Stimulated activated CD4-positive, alpha-beta T cell treated with anti-CD3 and anti-CD28 coated beads, Interleukin-2, amount 100 ng/mL, for 4 hours (primary cell): ENCODE measurements around the gene P2RX3.
"Not testable (repeated sequence)": the region's sequence is repeated elsewhere in the genome, so short reads cannot be mapped to it uniquely, and the experiment has no call there.

Experiments used
- DNase-seq: peaks from one replicate; pipeline ENCODE4 v3.0.0-alpha.2; 2020; ENCODE audit warnings: low read depth

The P2RX3 gene

GRCh38 chr11:57399972-57400578 is 61.9 kb downstream of the P2RX3 start:
- DNase-seq: no peak

GRCh38 chr11:57402188-57403002 is 64.2 kb downstream of the P2RX3 start:
- no peak for DNase-seq

DNA sequence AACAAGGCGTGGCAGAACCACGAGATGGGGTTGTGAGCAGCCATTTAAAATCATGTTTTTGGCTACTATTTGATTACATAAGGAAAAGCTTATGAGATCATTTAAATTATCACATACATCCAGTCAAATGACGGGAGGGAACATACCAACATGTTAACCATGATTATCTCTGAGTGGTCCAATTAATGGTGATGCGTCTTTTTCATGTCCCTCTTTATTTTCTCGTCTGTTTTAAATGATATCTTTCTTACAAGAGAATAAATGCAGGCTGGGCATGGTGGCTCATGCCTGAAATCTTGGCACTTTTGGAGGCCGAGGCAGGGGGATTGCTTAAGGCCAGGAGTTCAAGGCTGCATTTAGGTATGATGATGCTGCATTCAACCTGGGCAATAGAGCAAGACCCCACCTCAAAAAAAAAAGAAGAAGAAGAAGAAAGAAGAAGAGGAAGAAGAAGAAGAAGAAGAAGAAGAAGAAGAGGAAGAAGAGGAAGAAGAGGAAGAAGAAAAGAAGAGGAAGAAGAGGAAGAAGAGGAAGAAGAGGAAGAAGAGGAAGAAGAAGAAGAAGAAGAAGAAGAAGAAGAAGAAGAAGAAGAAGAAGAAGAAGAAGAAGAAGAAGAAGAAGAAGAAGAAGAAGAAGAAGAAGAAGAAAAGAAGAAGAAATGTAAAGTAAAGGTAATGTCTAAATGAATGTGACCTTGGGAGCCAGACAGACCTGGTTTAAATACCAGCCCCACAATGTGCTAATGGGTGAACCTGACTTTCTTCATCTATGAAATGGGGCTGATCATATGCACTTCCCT is 65.0 kb downstream of the P2RX3 start:
- DNase-seq: not testable (repeated sequence)

DNA sequence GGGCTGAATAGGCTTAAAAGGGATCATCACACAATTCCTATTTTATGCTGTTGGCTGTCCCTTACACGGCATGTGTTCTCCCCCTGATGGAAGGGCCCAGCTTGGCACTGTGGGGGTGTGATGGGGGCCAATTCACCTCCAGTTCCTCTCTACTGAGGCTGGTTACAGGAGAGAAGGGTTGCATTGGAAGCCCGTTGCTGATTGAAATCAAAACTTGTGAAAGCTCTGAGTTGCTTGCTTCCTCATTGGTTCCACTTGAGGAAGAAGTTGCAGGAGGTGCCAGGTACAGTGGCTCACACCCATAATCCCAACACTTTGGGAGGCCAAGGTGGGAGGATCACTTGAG is 65.6 kb downstream of the P2RX3 start:
- no peak for DNase-seq

- DNase-seq: no peak
Measured at GRCh38 chr11:57405271-57405860, 67.2 kb downstream of the P2RX3 start.

DNA sequence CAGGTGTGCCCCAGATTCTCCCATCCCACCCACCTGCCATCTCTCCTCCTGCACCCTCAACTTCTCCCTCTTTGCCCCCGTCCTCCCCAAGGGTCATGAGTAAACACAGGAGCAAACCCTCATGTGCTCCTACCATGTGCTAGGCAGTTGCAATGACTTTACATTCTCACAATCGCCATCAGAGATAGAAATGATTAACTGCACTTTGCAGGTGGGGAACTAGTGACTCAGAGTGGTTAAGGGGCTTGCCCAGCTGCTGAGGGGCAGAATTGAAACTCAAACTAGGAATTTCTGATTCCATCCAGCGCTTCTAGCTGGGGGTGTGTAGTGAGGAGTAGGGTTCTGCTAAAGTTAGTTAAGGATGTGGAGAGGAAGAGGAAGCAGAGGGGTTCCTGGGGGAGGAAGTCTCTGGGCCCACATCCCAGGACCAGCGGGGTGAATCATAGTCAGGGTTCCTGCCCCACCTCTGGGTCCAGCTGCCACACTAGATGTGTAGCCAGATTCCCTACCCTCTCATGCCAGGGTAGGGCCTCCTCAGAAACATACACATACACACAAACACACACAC is 68.3 kb downstream of the P2RX3 start:
- peak; percentile 59 for DNase-seq

DNA sequence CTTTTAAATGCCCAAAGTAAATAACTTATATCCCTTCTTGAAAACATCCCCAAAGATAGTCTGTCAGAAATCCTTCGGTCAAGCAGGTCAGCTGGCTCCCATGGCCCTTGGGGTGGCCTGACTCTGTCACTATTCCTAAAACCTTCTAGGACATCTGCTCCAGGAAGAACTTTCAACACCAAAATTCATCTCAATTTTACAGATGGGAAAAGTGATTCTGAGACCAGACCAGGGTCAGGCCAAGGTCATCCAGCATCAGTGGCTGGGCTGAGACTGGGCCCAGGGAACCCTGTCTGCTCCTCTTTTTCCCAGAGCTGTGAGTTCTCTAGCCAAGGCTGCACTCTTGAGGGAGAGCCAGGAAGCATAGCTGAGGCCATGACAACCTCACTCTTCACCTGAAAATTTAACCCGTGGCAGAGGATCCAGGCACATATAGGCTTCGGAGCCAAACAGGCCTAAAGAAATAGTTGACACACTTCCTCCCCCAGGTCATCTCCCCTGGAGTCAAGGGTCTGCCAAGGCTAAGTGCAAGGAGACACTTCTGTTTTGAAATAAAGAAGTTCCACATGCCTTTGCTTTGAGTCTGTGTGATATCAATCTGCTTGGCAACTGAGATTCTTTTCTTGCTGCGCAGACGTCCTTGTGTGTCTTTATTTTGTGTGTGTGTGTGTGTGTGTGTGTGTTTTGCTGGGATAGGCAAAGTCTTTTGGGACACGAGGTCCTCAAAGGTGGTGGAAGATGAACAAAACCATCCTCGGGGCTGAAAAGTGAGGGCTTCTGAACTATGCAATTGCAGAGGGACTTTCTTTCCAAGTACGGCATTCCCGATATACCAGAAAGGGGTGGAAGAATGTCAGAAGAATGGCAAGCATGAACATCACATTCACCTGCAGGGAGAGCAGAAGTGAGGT is 69.1 kb downstream of the P2RX3 start:
- no peak for DNase-seq

DNA sequence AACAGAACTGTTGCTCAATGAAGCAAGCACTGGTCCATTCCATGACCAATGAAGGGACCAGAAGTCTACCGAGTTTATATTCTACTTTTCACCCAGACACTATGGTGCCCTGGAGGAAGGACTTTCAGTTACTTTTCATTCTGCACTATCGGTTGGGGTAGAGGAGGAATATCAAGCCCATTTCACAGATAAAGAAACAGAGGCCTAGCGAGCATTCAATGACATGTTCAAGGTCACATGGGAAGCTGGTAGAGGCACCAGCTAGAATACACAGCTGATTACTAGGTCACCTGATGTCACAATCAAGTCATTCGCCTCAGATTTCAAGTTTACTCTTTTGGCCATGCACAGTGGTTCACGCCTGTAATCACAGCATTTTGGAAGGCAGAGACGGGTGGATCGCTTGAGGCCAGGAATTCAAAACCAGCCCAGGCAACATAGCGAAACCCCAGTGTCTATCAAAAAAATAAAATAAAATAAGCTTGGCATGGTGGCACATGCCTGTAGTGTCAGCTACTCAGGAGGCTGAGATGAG is 69.9 kb downstream of the P2RX3 start:
- no peak for DNase-seq

DNA sequence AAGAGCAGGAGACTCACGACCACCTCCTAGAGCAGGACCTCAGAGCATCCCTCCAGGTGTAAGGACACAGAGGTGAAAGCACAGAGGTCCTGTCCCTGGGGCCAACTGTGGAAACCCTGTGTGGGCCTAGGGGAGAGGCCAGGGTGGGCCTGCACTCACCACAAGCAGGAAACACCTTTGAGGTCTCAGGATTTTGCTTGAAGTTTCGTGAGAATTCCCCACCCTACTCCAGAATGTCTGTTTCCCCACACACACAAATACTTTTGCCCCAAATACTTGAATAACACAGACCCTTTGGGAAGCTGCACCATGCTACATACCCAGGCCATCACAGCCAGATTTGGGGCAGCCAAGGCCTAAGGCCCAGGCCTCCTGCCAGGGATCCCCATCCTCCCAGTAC is 70.6 kb downstream of the P2RX3 start:
- no peak for DNase-seq

DNA sequence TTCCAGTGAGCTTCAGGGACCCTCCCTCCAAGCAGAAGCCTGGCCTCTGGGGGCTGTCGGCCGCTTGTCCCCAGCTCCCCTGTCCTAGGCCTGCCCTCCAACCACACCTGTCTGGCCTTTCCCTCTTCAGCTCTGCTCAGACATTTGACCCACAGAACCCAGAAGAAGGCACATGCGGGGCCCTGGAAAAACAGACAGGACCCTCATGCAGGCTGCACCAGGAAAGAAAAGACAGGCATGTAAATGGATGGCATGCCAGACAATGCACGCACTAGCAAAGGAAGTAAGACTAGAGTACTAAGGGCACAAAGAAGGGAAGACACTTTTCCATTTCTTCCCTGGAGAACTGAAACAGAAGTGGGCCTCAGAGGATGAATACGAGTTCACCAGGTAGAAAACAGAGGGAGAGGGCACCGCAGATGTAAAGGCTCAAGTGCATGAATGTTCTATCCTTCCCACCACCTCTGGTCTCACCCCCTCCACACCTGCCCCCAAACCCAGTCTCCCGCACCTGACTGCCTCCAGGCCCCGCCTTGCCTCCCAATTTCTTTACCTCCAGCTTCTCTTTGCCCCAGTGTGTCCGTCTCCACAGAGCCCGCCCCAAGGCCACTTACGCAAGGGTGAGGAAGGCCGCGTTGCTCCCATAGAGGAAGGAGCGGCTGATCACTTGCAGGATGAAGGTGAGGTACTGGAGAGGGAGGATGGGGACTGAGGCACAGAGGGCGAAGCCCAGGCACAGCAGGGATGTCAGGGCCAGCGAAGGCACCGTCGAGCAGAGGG is 71.4 kb downstream of the P2RX3 start:
- no peak for DNase-seq

GRCh38 chr11:57410287-57410686 is 72.1 kb downstream of the P2RX3 start:
- DNase-seq: no peak

GRCh38 chr11:57413681-57414080 is 75.5 kb downstream of the P2RX3 start:
- no peak for DNase-seq

DNA sequence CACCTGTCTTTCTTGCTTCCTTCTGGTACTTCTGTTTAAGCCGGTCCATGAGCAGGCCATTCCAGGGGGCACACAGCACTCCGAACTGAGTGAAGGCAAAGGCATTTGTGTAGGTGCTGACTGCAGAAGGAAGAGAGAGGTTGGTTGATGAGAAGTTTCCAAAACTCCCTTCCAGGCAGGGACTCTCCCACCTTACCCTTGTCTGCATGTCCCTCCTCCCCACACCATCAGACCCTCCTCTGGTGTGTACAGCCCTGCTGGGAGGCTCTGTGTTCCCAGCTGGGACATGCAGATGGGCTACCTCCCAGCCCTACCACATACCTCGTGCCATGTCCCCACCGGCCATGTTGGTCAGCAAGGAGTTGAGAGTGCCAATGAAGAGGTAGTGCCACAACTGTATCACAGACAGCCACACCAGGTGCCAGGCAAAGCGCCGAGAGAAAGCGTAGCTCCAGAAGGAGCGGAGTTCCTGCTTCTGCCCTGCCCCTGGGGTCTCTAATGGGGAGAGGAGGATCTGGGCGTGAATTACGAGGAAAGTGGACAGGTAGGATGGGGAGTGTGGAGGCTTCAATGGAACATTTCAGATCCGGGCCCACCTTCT is 76.6 kb downstream of the P2RX3 start:
- DNase-seq: no peak

DNA sequence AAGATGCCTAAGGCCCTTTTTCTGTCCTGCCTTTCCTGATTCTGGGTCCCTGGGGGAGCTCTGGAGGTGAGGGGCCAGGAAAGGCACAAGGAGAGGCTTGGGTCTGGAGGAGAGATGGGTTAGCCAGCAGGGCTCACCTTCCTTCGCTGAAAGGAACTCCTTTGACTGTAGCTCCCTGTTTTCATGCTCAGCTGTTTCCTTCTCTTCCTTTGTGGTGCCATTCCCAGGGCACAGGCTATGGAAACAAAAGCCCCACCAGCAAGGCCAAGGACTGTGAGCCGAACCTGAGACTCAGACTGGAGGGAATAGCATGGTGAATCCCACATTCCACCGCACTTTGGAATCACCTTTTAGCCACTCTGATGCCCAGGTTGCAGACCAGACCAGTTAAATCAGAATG is 78.3 kb downstream of the P2RX3 start:
- no peak for DNase-seq

DNA sequence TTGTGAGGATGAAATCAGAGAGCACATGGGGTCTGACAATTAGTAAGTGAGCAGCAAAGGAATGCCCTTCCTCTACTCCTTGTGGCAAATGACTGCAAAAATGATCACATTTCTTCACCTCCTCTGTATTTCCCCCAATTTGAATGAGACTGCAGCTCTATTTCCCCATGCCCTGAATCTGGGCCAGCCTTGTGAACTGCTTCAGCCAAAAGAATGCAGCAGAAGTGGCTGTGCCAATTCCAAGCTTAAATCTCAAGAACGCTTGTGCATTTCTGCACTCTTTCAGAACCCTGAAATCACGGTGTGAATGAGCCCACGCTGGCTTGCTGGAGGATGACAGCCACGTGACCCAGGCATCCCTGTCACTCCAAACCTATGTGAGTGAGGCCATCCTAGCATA is 78.9 kb downstream of the P2RX3 start:
- no peak for DNase-seq

DNA sequence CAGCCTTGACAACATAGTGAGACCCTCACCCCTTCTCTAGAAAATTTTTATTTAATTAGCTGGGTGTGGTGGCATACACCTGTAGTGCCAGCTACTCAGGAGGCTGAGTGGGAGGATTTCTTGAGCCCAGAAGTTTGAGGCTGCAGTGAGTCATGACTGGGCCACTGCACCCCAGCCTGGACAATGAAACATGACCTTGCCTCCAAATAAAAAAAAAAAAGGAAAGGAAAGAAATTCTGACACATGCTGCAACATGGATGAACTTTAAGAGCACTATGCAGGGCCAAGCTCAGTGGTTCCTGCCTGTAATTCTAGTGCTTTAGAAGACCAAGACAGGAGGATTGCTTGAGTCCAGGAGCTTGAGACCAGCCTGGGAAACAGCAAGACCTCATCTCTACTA is 80.0 kb downstream of the P2RX3 start:
- DNase-seq: no peak

DNA sequence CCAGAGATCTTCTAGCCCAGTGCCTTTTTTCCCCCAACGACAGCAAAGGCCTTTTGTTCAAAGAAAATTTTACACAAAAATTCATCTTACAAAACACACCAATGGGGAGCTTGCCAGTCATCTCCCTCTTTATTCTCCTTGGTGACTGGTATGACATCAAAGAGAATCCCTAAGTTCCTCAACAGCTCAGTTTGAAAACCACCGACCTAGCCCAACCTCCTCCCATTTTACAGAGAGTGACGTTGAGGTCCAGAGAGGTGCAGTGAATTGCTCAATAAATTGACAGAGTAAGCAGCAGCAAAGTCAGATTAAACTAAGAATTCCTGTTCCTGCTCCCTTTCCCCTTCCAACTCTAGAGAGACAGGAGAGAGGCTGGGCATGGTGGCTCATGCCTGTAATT is 81.0 kb downstream of the P2RX3 start:
- DNase-seq: no peak

GRCh38 chr11:57421066-57421465 is 82.9 kb downstream of the P2RX3 start:
- no peak for DNase-seq

GRCh38 chr11:57421805-57422204 is 83.7 kb downstream of the P2RX3 start:
- no peak for DNase-seq
